Neural progenitor cell (in vitro differentiated cells): ENCODE measurements around the gene PF4V1.

Experiments
- CTCF ChIP-seq: fragments of 200-600 bp; sonication (generic); IDR thresholded peaks from 2 replicates; pipeline ENCODE4 v1.5.1; 2017; ENCODE audit warnings: antibody characterized with exemption, mild to moderate bottlenecking
- EZH2 ChIP-seq: fragments of 200-600 bp; sonication (generic); IDR thresholded peaks from 2 replicates; pipeline ENCODE4 v1.6.1; 2017; ENCODE audit warnings: antibody characterized with exemption, mild to moderate bottlenecking, moderate library complexity
- EZH2phosphoT487 ChIP-seq: fragments of 200-600 bp; sonication (generic); IDR thresholded peaks from 2 replicates; pipeline ENCODE4 v1.6.1; 2017; ENCODE audit warnings: antibody characterized with exemption

GRCh38 chr4:73847526-73848182, 5.4 kb upstream of the PF4V1 start:
- TF ChIP-seq EZH2 (no peak), EZH2phosphoT487 (no peak), CTCF (no peak)
